SIG-M5 (cell line): Measurements from ENCODE around the gene WFIKKN1.
"Not testable (repeated sequence)": the region's sequence is repeated elsewhere in the genome, so short reads cannot be mapped to it uniquely, and the experiment has no call there.

Experiments
- DNase-seq: peaks from one replicate; lab custom pipeline; 2025; lab: John Stamatoyannopoulos, UW

WFIKKN1 gene

GRCh38 chr16:595094-595528, 35.7 kb upstream of the WFIKKN1 start:
- DNase-seq: no peak

GRCh38 chr16:595942-596735, 34.6 kb upstream of the WFIKKN1 start:
- no peak for DNase-seq

- no peak for DNase-seq
Observed at GRCh38 chr16:596736-597060, 34.1 kb upstream of the WFIKKN1 start.

- not testable (repeated sequence) for DNase-seq
Observed at GRCh38 chr16:597655-598054, 33.1 kb upstream of the WFIKKN1 start.

- no peak for DNase-seq
Observed at GRCh38 chr16:598823-599739, 31.7 kb upstream of the WFIKKN1 start.

- no peak for DNase-seq
Observed at GRCh38 chr16:600781-601180, 30.0 kb upstream of the WFIKKN1 start.

- no peak for DNase-seq
Observed at GRCh38 chr16:603933-604332, 26.9 kb upstream of the WFIKKN1 start.

- DNase-seq: no peak
Observed at GRCh38 chr16:606656-607307, 24.0 kb upstream of the WFIKKN1 start.

GRCh38 chr16:608019-608418, 22.8 kb upstream of the WFIKKN1 start:
- no peak for DNase-seq

GRCh38 chr16:609316-609715, 21.5 kb upstream of the WFIKKN1 start:
- DNase-seq: no peak

- DNase-seq: no peak
Observed at GRCh38 chr16:609984-610383, 20.8 kb upstream of the WFIKKN1 start.

GRCh38 chr16:610513-611381, 20.0 kb upstream of the WFIKKN1 start:
- no peak for DNase-seq

- no peak for DNase-seq
Observed at GRCh38 chr16:615122-615521, 15.7 kb upstream of the WFIKKN1 start.

GRCh38 chr16:616733-617586, 13.8 kb upstream of the WFIKKN1 start:
- DNase-seq: no peak

- no peak for DNase-seq
Observed at GRCh38 chr16:617855-618254, 12.9 kb upstream of the WFIKKN1 start.

GRCh38 chr16:619476-620100, 11.2 kb upstream of the WFIKKN1 start:
- DNase-seq: no peak

- no peak for DNase-seq
Observed at GRCh38 chr16:620700-621525, 9.9 kb upstream of the WFIKKN1 start.

- DNase-seq: no peak
Observed at GRCh38 chr16:621526-622105, 9.2 kb upstream of the WFIKKN1 start.

GRCh38 chr16:622920-623280, 7.9 kb upstream of the WFIKKN1 start:
- DNase-seq: no peak
